HUES48 (cell line): Measurements from ENCODE around the gene MROH8.
A peak's percentile ranks its signal among the peaks of the same experiment; 100 is the strongest.

Source experiments
- H3K27ac ChIP-seq: one replicate; pipeline ENCODE4 v1.7.0; 2013; ENCODE audit warnings: low read depth, low read length, inconsistent platforms
- H3K27me3 ChIP-seq: 2 replicates; pipeline ENCODE4 v1.6.1; 2013; ENCODE audit warnings: mild to moderate bottlenecking, low read length; ENCODE audit not compliant: control insufficient read depth, insufficient read depth
- H3K36me3 ChIP-seq: 2 replicates; pipeline ENCODE4 v1.6.1; 2013; ENCODE audit warnings: low read length; ENCODE audit not compliant: control insufficient read depth, insufficient read depth
- H3K4me1 ChIP-seq: 2 replicates; pipeline ENCODE4 v1.6.1; 2013; ENCODE audit warnings: mild to moderate bottlenecking, low read length; ENCODE audit not compliant: control insufficient read depth, insufficient read depth
- H3K4me3 ChIP-seq: 2 replicates; pipeline ENCODE4 v1.5.1; 2013; ENCODE audit warnings: mild to moderate bottlenecking, low read depth, low read length
- H3K9ac ChIP-seq: 2 replicates; pipeline ENCODE4 v1.6.1; 2013; ENCODE audit warnings: mild to moderate bottlenecking, low read depth, low read length, moderate library complexity
- H3K9me3 ChIP-seq: 2 replicates; pipeline ENCODE4 v1.6.1; 2013; ENCODE audit warnings: low read length; ENCODE audit not compliant: control insufficient read depth, insufficient read depth

Gene MROH8

DNA sequence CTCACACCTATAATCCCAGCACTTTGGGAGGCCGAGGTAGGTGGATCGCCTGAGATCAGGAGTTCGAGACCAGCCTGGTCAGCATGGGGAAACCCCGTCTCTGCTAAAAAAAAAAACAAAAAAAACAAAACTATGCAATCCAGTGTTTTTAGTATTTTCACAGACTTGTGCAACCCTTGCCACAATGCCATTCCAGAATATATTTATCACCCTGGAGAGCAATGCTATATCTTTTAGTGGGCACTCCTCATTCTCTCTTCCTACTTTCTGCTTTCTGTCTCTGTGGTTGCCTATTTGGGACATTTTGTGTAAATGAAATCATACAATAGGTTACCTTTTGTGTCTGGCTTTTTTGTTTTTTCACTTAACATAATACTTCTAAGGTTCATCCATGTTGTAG lies 39.1 kb upstream of the MROH8 start:
- Histone ChIP-seq H3K36me3 (peaks cover 82% of the 10 kb centered on the region), H3K9ac (no peak overlapping the region), H3K27ac (no peak overlapping the region), H3K4me1 (0 out of 2 replicates have a peak, but pooled peaks cover 14% of the 10 kb centered on the region), H3K9me3 (no peaks in the 10 kb centered on the region), H3K27me3 (no peaks in the 10 kb centered on the region), H3K4me3 (no peak overlapping the region)

DNA sequence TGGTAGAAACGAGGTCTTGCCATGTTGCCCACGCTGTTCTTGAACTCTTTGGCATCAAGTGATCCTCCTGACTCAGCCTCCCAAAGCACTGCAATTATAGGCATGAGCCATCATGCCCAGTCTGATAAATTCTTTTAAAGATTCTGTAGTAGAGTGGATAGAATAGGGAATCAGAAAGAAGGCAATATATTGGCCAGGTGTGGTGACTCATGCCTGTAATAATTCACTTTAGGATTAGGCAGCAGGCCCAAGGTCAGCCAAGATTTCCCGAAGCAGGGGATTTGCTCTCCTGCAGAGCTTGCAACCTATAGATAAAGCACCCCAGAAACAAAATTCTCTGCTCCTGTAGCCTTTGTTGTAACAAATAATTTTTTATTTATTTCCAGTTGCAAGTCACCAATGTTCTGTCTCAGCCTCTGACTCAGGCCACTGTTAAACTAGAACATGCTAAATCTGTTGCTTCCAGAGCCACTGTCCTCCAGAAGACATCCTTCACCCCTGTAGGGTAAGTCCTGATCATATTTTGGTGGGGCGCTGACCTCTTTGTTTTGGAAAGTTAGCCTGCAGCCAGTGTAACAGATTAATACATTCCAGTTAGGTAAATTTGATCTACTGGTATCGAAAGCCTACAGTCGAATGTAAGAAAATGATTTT lies 30.4 kb upstream of the MROH8 start:
- H3K4me1 ChIP-seq: no peaks in the 10 kb centered on the region
- peaks cover 95% of the 10 kb centered on the region for H3K36me3 ChIP-seq
- H3K27ac ChIP-seq: no peak overlapping the region
- no peaks in the 10 kb centered on the region for H3K9me3 ChIP-seq
- H3K9ac ChIP-seq: no peak overlapping the region
- H3K4me3 ChIP-seq: no peak overlapping the region
- no peaks in the 10 kb centered on the region for H3K27me3 ChIP-seq

DNA sequence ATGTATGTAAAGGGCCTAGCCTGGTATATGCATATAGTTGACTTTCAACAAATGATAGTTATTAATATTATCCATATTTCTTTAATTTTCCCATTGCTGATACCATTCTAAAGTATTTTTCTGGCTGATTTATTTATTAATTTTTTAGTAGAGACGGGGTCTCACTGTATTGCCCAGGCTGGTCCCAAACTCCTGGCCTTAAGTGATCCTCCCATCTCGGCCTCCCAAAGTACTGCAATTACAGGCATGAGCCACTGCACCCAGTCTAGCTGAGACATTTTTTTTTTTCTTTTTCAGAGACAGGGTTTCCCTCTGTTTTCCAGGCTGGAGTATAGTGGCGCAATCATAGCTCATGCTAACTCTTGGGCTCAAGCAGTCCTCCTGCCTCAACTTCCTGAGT lies 29.8 kb upstream of the MROH8 start:
- Histone ChIP-seq H3K4me3 (no peak overlapping the region), H3K9me3 (no peaks in the 10 kb centered on the region), H3K27me3 (no peaks in the 10 kb centered on the region), H3K27ac (no peak overlapping the region), H3K36me3 (peaks cover 95% of the 10 kb centered on the region), H3K4me1 (no peaks in the 10 kb centered on the region), H3K9ac (no peak overlapping the region)

DNA sequence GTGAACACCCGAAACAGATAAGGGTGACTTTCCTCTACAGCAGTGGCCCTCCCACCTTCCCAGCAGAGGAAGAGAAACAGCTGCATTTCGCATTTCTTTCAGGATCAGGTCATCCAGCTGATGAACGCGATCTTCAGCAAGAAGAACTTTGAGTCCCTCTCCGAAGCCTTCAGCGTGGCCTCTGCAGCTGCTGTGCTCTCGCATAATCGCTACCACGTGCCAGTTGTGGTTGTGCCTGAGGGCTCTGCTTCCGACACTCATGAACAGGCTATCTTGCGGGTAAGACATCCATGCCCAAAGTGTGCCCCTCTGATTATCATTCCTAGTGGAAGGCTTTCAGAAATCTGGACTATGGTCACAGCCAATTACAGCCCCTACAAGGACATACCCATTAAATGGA lies 27.8 kb upstream of the MROH8 start:
- Histone ChIP-seq H3K36me3 (peaks cover 93% of the 10 kb centered on the region), H3K27ac (no peak overlapping the region), H3K4me1 (peaks cover under 1% of the 10 kb centered on the region; the same call in 1 of the 2 replicates), H3K27me3 (no peaks in the 10 kb centered on the region), H3K9ac (no peak overlapping the region), H3K4me3 (no peak overlapping the region), H3K9me3 (no peaks in the 10 kb centered on the region)

DNA sequence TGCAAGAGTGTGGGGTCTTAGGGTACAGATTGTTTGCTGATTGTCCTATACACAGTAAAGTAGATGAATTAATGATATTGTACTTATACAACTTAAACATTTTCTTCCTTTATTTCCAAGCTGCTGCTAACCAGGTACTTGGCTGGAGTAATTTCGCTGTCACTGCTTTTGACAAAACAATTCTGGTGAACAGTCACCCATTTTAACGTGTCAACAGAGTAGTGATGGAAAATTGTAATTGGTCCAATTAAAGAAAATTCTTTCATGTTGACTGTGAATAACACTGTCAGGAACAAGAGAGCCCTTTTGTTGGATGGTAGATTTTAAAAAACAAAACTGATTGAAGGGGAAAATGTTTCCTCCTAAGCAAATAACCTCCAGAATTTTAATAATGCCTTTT lies 26.4 kb upstream of the MROH8 start:
- Histone ChIP-seq H3K27me3 (no peaks in the 10 kb centered on the region), H3K4me3 (no peak overlapping the region), H3K9ac (no peak overlapping the region), H3K4me1 (peaks cover 3% of the 10 kb centered on the region; the same call in 1 of the 2 replicates), H3K36me3 (peaks cover 98% of the 10 kb centered on the region), H3K9me3 (no peaks in the 10 kb centered on the region), H3K27ac (no peak overlapping the region)

DNA sequence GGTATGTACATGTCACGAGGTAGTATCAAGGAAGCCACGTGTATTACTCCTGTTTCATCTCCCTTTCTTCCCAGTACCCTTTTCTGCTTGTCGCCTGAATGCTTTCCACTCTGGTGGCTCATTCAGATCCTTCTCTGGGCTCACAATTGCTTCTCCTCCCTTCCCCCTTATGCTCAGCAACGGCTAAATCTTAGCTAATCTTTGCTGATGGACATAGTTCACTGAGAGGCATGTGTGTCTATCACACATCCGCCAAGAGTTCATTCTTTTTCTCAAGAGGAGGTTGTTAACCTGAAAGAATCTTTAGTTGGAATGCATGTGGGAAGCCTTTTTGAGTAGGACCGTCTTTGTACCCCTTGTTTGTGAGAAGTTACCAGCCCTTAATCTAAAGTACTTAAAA lies 25.8 kb upstream of the MROH8 start:
- Histone ChIP-seq H3K9me3 (no peaks in the 10 kb centered on the region), H3K4me3 (no peak overlapping the region), H3K27ac (no peak overlapping the region), H3K9ac (no peak overlapping the region), H3K36me3 (peaks cover 99% of the 10 kb centered on the region), H3K27me3 (no peaks in the 10 kb centered on the region), H3K4me1 (peaks cover 3% of the 10 kb centered on the region; the same call in 1 of the 2 replicates)

DNA sequence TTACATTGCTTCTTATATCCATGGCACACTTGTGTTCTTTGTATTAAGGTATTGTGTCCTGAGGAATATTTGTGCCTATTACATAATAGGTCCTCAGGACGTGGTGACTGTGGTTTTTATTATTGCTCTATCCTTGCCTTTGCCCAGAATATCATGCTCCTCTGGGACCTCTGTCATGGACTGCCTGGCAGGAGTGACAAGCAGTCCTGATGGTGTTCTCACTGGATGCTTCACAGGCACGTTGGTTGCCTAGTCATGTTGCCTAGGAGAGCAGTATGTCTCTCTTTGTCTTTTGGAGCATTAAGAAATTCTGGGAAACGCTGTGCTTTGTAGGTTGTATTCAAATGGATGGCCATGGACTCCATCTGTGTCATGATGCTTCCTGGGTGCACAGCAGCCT lies 24.7 kb upstream of the MROH8 start:
- Histone ChIP-seq H3K4me3 (no peak overlapping the region), H3K27me3 (no peaks in the 10 kb centered on the region), H3K27ac (no peak overlapping the region), H3K36me3 (peaks cover 97% of the 10 kb centered on the region), H3K9me3 (no peaks in the 10 kb centered on the region), H3K9ac (peak overlapping the region; percentile 10; the same call in 1 of the 2 replicates), H3K4me1 (peaks cover 3% of the 10 kb centered on the region; the same call in 1 of the 2 replicates)

DNA sequence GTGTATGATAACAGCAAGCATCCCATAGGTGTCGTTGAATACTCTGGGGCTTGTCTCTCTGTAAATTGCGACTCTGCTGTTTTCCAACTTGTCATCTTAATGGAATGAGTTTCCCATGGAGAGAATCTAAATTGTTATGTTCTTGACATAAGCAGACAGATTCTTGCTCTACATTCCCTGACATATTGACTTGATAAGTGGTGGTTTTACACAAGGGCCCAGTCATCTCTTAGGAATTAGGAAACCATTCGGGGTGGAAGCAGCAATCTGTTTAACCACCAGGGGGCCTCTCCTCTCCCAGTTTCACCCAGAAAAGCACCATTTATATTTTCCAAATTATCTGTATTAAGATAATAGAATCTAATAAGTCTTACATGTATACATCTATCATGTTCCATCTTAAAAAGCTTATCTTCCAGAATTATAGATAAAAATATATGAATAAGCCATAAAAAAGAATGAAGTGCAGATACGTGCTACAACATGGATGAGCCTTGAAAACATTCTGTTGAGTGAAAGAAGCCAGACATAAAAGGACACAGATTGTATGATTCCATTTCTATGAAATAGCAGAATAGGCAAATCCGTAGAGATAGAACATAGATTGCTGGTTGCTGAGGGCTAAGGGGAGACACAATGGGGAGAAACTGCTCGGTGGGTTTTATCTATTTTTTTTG lies 23.1 kb upstream of the MROH8 start:
- Histone ChIP-seq H3K9me3 (no peaks in the 10 kb centered on the region), H3K27me3 (no peaks in the 10 kb centered on the region), H3K4me3 (no peak overlapping the region), H3K36me3 (peaks cover 97% of the 10 kb centered on the region), H3K4me1 (peaks cover 3% of the 10 kb centered on the region; the same call in 1 of the 2 replicates), H3K27ac (peak overlapping the region; percentile 74), H3K9ac (no peak overlapping the region)

DNA sequence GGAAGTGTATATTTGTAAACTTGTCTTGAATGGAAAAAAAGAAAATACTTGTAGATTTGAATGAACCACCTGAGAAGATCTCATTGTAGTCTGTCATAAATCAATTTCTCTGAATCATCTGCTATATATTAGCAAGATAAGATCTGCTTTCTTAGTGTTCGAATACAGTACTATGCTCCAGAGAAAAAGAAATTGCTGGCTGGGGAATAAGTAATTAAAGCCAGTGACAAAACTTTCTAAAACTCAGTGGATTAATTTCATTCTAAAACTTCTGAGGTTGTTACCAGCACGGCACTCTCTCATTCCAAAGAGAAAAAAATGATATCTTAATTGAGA lies 22.4 kb upstream of the MROH8 start:
- Histone ChIP-seq H3K27me3 (no peaks in the 10 kb centered on the region), H3K4me3 (no peak overlapping the region), H3K9ac (no peak overlapping the region), H3K9me3 (no peaks in the 10 kb centered on the region), H3K36me3 (peaks cover 97% of the 10 kb centered on the region), H3K4me1 (peaks cover 3% of the 10 kb centered on the region; the same call in 1 of the 2 replicates), H3K27ac (peak overlapping the region; percentile 74)

DNA sequence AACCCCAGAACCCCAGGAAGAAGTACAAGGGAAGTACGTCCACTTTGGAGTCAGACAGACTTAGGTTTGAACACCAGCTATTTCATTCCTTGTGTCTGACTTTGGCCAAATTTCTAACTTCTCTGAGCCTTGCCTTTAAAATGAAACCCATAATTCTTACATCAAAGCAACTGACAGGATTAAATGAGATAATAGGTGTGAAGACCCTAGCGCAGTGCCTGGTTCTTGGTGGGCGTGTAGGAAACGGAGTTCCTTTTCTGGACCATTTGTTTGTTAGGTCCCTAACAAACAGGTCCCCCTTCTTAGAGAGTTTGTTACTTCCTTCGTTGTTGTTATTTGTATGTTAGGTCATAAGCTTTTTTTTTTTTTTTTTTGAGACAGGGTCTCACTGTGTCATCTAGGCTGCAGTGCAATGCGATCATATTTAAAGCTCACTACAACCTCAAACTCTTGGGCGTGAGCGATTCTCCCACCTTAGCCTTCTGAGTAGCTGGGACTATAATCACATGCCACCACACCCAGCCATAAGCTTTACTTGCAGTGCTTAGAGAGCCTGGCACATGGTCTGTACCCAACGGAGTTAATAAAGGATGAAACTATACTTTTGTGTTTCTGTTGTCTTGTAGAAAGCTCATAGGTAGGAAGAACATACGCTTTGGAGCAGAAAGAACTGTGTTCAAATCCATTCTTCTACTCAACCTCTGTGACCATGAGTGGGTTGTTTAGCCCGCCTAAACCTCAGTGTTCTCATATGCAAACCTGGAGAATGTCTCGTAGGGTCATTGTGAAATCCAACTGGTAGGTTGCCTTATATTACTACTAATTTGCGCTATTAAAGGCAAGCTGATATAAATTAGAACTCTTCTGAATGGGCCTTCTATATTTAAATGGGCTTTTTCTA lies 21.8 kb upstream of the MROH8 start:
- Histone ChIP-seq H3K4me1 (peaks cover 3% of the 10 kb centered on the region; the same call in 1 of the 2 replicates), H3K27ac (peak overlapping the region; percentile 74), H3K4me3 (no peak overlapping the region), H3K9ac (no peak overlapping the region), H3K27me3 (no peaks in the 10 kb centered on the region), H3K9me3 (no peaks in the 10 kb centered on the region), H3K36me3 (peaks cover 96% of the 10 kb centered on the region)

DNA sequence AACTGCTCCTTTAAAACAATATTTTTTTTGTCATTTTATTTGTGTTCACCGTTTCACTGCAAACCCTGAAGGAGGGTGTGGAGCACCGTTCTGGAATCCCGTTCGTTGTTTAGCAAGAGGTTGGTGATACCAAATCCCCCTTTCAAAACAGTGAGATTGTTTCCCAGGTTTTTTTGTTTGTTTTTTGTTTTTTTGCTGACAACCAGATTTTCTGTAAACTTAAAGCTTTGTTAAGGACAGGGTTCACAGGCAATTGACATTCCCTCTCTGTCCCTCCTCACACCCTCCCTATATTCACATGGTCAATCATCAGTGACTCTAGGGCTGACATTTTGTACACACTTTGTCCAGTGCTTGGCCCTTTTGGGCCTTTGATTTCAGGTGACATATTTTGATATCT lies 21.0 kb upstream of the MROH8 start:
- Histone ChIP-seq H3K4me1 (peaks cover 3% of the 10 kb centered on the region), H3K9me3 (no peaks in the 10 kb centered on the region), H3K27me3 (no peaks in the 10 kb centered on the region), H3K36me3 (peaks cover 88% of the 10 kb centered on the region), H3K4me3 (no peak overlapping the region), H3K27ac (no peak overlapping the region), H3K9ac (no peak overlapping the region)
